ENCODE data around the gene CAMKK2.
"Not testable (repeated sequence)": the region's sequence is repeated elsewhere in the genome, so short reads cannot be mapped to it uniquely, and the experiment has no call there.

Gene CAMKK2

DNA sequence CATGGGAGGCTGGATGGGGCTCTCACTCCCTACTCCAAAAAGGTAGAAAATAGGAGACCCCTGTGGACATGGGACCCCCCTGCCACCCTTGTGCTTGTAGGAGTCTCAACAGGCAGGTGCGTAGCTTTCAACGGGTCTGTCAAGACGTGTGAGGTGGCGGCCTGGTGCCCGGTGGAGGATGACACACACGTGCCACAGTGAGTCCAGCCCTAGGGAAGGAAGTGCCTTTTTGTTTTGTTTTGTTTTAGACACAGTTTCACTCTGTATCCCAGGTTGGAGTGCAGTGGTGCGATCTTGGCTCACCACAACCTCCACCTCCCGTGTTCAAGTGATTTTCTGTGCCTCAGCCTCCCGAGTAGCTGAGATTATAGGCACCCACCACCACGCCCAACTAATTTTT, 73.7 kb downstream of the CAMKK2 start:
- DNase-seq = no peak

DNA sequence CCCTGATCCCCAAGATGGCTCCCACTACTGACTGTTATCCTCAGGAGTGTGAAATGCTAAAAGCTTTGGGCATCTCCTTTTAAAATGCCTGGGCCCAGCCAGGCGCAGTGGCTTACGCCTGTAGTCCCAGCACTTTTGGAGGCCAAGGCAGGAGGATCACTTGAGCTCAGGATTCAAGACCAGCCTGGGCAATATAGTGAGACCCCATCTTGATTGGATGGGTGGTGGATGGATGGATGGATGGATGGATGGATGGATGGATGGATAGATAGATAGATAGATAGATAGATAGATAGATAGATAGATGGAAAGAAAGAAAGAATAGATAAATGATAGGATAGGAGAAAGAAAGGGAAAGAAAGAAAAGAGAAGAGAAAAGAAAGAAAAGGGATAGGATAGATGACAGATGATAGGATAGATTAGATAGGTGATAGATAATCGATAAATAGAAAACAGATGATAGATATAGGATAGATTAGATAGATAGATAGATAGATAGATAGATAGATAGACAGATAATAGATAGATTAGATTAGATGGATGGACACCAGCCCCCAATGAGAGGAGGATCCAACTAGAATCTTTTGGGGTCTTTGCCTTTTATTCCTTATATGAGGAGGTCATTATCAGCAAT, 77.0 kb downstream of the CAMKK2 start:
- DNase-seq = no peak

DNA sequence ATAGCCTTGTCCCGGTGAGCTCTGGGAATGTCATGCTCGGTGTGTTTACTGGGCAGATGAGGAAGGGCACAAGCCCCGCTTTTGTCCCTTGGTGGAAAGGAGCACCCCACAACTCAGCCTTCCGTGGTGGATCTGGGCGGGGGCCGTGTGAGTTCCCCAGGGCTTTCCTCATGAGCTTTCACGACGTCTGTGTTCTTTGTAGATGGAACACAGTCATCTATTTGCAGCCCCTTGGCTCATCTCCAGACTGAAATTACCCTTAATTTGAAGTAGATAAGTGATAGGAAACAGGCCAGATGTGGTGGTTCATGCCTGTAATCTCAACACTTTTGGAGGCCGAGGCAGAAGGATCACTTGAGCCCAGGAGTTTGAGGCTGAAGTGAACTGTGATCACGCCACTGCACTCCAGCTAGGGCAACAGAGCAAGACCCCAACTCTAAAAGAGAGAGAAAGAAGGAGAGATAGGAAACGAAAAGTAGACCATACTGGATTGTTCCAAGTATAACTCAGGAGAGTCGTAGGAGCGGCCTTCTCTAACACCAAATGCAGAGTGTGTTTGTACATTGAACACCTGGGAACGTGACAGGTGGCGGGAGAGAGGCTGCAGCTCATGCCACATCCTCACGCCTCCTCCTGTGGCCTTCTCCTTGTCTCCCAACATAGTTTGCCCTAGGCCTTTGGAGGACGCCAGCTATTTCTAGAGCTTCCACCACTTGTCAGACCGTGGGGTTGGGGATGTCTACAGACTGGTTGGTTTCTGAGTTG, 77.7 kb downstream of the CAMKK2 start:
- no peak for DNase-seq

DNA sequence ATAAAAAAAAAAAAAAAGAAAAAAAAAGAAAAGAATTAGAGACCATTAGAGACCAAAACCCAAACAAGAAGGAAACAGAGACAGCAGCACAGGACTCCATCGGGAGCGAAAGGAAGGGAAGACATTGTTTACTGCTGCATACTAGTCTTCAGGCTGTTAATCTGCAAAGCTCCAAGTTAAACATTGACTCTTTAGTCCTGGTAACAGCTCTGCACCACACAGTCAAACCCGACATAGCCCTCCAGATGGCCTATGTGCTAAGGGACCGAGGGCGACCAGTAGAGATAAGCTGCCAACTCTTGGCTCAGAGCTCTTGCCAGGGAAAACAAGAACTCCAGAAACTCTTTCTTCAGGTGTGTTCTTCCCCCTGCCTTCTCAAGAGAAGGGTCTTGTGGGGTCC, 78.7 kb downstream of the CAMKK2 start:
- no peak for DNase-seq

DNA sequence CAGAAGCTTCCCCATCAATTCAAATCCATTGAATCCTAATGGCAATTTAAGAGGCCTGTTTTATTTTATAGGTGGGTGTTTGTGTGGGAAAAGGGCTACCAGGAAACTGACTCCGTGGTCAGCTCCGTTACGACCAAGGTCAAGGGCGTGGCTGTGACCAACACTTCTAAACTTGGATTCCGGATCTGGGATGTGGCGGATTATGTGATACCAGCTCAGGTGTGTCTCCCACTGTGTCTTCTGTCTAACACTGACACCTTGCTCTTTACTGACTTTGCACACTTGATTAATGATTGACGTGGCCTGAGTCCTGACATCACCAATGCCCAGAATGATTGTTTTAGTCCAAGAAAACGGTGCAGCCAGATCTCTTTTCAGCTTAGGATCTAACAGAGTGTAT, 79.4 kb downstream of the CAMKK2 start:
- no peak for DNase-seq

DNA sequence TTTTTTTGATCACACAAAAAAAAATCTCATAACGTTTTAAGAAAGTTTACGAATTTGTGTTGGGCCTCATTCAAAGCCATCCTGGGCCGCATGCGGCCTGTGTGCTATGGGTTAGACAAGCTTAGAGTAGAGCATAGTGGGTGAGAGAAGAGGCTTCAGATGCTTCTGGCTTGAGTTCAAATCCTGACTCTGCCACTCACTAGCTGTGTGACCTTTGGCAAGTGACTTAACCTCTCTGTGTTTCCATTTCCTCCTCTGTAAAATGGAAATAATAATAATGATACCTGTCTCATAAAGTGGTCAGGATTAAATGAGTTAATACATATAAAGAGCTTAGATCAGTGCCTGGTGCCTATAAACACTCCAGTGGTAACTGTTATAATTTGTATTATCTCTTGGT, 80.4 kb downstream of the CAMKK2 start:
- DNase-seq = no peak

DNA sequence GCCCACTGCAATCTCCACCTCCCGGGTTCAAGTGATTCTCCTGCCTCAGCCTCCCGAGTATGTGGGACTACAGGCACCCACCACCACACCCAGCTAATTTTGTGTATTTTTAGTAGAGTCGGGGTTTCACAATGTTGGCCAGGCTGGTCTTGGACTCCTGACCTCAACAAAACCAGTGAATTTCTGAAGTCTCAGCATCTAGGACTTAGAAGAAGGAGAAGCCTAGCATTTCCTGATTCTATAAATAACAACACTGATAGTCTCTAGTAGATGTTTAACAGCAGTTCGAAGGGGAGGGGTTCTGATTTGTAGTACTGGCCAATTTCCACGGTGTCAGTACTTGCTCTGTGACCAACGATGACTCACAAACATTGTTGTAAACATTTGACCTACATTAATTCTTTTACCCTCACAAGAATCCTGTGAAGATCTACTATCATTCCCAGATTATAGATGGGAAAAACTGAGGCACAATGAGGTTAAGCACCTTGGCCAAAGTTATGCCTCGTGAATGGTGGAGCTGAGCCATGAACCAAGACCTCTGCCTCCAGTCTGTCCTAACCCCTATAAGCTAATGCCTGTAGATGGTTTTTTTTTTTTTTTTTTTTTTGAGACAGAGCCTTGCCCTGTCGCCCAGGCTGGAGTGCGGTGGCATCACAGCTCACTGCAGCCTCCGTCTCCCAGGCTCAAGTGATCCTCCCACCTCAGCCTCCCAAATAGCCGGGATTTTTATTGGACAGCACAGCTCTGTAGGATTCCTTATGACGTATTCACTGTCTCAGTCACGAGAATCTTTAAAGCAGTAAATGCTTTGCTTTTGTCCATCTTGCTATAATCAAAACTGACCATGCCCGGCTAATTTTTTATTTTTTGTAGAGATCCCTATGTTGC, 81.4 kb downstream of the CAMKK2 start:
- DNase-seq = no peak

DNA sequence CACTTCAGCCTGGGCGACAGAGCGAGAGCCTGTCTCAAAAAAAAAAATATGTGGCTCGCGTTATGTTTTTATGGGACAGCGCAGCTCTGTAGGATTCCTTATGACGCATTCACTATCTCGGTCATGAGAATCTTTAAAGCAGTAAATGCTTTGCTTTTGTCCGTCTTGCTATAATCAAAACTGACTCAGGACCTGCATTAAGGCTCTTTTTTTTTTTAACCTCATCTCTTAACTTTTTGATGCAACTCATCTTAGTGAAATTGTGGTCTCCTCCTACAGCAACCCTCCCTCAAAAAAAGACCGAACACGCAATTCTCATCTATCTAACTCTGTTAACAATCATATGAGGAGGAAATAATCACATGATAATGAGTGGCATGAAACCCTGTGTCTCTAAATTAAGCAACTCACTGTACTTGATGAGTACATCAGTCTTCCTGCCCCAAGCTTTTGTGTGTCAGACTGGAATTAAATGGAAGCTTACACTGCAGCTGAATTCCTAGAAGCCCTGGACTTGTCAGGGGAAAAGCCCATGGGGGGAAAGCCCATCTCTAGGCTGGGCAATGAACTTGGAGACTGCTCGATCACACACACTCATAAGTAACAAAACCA, 82.2 kb downstream of the CAMKK2 start:
- no peak for DNase-seq

DNA sequence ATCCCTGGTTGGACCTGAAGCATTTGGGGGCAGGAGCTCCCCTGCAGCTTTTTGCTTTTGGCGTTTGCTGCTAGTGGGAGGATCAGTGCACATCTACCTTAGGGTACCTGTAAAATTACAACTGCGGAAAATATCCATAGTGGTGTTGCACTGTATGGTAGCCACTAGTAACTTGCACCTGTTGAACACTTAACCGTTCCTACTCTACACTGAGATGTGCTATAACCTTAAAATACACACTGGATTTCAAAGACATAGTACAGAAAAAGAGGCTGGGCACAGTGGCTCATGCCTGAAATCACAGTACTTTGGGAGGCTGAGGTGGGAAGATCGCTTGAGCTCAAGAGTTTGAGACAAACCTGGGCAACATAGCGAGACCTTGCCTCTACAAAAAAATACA, 83.6 kb downstream of the CAMKK2 start:
- DNase-seq = no peak

DNA sequence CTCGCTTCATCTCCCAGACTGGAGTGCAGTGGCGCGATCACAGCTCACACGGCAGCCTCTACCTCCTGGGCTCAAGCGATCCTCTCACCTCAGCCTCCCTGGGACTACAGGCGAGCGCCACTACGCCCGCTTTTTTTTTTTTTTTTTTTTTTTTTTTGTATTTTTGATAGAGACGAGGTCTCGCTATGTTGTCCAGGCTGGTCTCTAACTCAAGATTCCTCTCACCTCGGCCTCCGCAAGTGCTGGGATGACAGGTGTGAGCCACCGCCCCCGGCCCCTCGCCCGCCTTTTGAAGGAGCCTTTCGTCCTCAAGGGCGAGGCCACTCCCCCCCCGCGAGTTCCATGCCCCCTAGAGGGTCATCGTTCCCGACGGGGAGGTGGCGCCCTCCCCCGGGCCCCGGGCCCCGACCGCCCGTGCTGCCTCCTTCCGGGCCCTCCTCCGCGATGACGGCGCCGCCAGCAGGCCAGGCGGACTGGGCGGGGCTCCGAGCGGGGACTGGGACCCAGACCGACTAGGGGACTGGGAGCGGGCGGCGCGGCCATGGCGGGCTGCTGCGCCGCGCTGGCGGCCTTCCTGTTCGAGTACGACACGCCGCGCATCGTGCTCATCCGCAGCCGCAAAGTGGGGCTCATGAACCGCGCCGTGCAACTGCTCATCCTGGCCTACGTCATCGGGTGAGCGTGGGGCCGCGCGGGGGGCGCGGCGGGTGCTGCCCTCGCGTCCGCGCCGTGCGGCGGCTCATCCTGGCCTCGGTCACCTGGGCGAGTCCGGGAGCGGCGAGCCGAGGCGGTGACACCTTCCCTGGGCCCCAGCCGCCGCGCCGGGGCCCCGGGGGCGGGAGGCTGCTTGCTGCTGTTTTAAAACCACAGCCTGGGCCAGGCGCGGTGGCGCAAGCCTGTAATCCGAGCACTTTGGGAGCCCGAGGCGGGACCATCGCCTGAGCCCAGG, 86.6 kb downstream of the CAMKK2 start, which contains the start of gene P2RX4:
Gene P2RX4 (plus strand): TSS at position 506 of the 949 bp plus-strand sequence. CDS start 36 bp downstream, at position 542.
- no peak for DNase-seq

DNA sequence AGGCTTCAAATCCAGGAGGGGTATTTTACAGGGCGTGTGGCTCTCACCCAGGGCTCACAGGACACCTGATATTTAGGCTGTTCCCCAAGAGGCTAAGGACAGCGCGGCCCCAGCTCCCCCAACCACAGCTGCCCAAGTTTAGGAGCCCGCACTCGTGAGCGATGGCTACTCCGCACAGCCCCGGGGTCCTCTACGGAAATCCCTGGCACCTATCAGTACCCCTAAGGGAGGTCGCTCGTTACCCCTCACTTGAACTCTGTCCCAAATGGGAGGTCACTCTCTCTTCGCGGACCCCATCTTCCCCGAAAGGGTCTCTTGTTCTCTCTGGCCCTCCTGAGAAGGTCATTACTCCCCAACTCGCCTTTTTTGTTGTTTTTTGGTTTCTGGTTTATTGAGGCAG, 87.3 kb downstream of the CAMKK2 start:
- no peak for DNase-seq

DNA sequence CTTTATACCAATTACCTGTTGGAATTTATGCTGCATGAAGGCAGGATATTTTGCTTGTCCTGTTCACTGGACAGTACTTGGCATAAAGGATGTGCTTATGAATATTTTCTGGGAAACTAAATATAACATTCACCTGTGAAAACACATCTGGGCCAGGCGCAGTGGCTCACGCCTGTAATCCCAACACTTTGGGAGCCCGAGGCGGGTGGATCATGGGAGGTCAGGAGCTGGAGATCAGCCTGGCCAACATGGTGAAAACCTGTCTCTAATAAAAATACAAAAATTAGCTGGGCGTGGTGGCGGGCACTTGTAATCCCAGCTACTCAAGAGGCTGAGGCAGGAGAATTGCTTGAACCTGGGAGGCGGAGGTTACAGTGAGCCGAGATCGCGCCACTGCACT, 87.9 kb downstream of the CAMKK2 start:
- DNase-seq = not testable (repeated sequence)

DNA sequence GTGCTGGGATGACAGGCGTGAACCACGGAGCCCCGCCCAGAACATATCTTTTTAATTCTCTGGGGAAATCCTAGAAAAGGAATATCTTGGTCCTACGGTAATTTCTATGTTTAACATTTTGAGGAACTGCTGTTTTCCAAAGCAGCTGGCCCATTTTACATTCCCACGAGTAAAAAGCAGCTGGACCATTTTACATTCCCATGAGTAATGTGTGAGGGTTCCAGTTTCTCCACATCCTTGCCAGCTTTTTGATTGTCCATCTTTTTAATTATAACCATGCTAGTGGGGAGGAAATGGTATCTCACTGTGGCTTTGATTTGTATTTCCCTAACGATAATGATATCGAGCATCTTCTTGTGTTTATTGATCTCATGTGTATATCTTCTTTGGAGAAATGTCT, 91.0 kb downstream of the CAMKK2 start:
- DNase-seq = no peak

DNA sequence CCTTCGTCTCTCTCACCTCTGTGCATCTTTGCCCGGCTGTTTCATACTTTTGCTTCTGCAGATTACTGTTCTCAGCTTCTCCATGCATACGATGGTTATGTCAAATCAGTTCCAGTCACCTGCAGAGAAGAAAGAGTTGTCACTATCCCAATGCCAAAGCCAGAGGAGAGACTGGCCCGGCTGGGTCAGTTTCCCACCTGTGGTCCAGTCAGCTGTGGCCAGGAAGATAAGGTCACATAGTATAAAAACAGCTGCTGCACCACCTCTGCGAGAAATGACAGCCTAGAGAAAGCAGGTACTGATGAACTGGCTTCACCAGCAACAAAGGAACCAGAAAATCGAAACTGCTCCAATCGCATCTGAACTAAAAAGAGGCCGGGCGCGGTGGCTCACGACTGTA, 93.0 kb downstream of the CAMKK2 start:
- DNase-seq = no peak

DNA sequence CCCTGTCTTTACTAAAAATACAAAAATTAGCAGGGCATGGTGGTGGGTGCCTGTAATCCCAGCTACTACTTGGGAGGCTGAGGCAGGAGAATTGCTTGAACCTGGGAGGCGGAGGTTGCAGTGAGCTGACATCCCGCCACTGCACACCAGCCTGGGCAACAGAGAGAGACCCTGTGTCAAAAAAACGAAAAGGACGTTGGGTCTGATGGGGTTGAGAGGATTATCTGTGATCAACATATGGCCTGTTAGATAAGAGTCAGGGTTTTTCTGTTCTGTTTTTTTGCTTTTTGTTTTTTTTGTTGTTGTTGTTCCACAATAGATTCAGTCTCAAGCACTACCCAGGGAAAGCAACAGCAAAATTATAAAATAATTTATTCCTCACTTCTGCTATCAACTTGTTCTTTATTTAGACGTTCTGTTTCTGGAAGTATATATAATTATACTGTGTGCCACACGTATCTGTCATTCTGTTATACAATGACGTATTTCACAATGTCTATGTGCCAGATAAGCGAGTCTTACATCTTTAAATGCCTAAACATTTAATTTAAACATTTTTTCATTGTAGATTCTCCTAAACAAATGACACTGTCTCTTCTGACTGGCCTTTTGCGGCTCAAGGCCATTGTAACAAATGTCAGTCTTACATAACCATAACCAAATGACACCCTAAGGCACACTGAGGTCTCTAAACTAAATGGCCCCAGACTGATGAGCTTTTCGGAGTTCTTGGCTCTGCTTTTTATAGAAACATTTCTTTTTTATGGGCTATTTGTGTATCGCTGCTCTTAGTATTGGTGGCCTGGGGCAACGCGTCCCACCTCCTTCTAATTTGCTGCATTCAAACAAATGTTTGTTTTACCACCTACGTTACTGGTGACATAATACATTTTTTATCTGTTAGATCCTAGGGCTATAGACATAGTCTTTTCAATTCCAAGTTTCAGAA, 93.8 kb downstream of the CAMKK2 start:
- DNase-seq = no peak

DNA sequence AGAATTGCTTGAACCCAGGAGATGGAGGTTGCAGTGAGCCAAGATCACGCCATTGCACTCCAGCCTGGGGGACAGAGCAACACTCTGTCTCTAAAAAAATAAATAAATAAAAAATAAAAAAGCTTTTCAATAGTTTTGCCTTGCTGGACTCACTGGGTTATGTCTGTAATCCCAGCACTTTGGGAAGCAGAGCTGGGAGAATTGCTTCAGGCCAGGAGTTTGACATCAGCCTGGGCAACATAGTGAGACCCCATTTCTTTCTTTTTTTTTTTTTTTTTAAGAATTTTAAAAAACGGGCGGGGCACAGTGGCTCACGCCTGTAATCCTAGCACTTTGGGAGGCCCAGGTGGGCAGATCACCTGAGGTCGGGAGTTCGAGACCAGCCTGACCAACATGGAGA, 95.4 kb downstream of the CAMKK2 start:
- not testable (repeated sequence) for DNase-seq

DNA sequence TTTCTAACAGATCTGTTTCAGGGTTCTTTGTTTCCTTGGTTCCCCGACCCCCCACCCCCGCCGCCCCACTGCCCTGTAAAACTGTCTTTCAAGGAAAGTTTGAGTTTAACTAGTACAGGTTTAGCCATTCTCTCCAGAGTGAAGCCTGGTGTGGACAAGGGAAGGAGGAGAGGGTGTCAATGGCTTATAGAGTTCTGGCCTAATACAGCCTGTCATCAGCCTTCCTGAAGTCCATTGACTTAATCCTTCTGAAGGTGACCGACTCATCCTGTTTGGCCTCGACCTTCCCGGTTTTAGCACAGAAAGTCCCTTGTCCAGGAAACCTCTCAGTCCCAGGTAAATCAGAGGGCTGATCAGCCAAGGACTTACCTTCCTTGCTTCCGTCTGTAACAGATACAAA, 97.6 kb downstream of the CAMKK2 start:
- DNase-seq = no peak

DNA sequence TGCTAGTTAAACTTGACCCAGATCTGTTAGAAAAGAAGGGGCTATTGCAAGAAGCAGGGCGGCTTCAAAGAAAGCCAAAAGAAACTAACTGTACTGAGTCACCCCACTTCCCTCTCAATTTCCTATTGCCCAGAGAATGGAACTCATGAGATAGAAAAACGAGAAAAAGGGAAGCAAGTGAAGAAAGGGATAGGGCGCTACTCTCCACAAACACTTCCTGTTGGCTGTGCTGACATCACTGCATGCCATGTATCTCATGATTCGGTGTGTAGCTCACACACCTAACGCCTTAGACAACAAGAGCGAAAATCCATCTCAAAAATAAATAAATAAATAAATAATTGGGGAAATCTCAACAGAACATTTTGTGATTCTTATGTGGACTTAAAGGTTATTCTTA, 99.6 kb downstream of the CAMKK2 start:
- no peak for DNase-seq

DNA sequence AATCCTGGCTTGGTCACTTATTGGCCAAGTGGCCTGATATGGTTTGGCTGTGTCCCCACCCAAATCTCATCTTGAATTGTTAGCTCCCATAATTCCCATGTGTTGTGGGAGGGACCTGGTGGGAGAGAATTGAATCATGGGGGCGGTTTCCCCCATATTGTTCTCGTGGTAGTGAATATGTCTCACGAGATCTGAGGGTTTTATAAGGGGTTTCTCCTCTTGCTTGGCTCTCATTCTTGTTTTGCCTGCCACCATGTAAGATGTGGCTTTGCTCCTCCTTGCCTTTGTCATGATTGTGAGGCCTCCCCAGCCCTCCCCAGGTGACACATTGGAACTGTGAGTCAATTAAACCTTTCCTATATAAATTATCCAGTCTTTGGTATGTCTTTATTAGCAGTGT, 105.4 kb downstream of the CAMKK2 start:
- DNase-seq = no peak

DNA sequence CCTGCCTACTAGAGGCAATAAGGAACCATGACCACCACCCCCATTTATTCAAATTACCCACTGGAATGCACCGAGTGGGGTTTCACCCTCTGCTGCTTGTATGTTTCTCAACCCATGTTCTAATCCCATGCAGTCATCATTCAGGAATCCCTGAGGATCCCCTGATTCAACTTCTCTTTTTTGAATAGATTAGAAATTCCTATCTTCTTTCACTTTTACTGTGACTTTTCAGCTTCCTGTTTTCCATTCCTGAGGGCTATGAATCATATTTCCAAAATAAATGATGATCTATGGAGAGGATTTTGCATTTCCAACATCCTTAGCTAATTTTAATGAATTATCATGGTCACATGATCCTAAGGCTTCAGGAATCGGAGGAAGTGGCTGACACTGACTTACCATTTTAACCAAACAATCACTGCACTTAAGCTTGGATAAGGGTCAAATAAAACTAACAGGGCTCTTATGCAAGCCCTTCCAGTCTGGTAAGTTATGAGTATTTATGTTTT, 105.9 kb downstream of the CAMKK2 start:
- DNase-seq = no peak
